ENCODE measurements around the gene ST3GAL2. TPM values are rescaled to one million over a fixed set of nuclear protein-coding genes. Genes with fewer than 3 reads are reported as not detected.
A peak's percentile ranks its signal among the peaks of the same experiment; 100 is the strongest.

Gene ST3GAL2
- total and polyA plus RNA-seq, 9 of the 15 experiments (the other 6 are each of a cell fraction or from before 2014, with no cell fraction given), result 1.5 to 108 (median 34.3) TPM

GRCh38 chr16:70430667-70431536 is 8.0 kb downstream of the ST3GAL2 start (continued):
- TF ChIP-seq, protein P1, sequence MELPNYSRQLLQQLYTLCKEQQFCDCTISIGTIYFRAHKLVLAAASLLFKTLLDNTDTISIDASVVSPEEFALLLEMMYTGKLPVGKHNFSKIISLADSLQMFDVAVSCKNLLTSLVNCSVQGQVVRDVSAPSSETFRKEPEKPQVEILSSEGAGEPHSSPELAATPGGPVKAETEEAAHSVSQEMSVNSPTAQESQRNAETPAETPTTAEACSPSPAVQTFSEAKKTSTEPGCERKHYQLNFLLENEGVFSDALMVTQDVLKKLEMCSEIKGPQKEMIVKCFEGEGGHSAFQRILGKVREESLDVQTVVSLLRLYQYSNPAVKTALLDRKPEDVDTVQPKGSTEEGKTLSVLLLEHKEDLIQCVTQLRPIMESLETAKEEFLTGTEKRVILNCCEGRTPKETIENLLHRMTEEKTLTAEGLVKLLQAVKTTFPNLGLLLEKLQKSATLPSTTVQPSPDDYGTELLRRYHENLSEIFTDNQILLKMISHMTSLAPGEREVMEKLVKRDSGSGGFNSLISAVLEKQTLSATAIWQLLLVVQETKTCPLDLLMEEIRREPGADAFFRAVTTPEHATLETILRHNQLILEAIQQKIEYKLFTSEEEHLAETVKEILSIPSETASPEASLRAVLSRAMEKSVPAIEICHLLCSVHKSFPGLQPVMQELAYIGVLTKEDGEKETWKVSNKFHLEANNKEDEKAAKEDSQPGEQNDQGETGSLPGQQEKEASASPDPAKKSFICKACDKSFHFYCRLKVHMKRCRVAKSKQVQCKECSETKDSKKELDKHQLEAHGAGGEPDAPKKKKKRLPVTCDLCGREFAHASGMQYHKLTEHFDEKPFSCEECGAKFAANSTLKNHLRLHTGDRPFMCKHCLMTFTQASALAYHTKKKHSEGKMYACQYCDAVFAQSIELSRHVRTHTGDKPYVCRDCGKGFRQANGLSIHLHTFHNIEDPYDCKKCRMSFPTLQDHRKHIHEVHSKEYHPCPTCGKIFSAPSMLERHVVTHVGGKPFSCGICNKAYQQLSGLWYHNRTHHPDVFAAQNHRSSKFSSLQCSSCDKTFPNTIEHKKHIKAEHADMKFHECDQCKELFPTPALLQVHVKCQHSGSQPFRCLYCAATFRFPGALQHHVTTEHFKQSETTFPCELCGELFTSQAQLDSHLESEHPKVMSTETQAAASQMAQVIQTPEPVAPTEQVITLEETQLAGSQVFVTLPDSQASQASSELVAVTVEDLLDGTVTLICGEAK (IDR thresholded peaks at IDR 0.05), result 0 out of 2 replicates have a peak, but pooled peaks have one; percentile 47
- TF ChIP-seq, protein P1 (CRISPR knock-in tag; IDR thresholded peaks at IDR 0.05), result no peak
- TF ChIP-seq, protein P2, sequence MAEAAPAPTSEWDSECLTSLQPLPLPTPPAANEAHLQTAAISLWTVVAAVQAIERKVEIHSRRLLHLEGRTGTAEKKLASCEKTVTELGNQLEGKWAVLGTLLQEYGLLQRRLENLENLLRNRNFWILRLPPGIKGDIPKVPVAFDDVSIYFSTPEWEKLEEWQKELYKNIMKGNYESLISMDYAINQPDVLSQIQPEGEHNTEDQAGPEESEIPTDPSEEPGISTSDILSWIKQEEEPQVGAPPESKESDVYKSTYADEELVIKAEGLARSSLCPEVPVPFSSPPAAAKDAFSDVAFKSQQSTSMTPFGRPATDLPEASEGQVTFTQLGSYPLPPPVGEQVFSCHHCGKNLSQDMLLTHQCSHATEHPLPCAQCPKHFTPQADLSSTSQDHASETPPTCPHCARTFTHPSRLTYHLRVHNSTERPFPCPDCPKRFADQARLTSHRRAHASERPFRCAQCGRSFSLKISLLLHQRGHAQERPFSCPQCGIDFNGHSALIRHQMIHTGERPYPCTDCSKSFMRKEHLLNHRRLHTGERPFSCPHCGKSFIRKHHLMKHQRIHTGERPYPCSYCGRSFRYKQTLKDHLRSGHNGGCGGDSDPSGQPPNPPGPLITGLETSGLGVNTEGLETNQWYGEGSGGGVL (CRISPR knock-in tag; IDR thresholded peaks at IDR 0.05), result no peak
- TF ChIP-seq ZNF134 (CRISPR knock-in tag; conservative IDR thresholded peaks at IDR 0.05) (0 out of 2 replicates have a peak, but pooled peaks have one; percentile 30), EP300 (IDR thresholded peaks at IDR 0.05; ENCODE audit: low read length) (peak; percentile 25; the same call in 1 of the 2 replicates), ZNF77 (CRISPR knock-in tag; IDR thresholded peaks at IDR 0.05) (no peak), NFXL1 (CRISPR knock-in tag; IDR thresholded peaks at IDR 0.05) (0 out of 2 replicates have a peak, but pooled peaks have one; percentile 34), PTTG1 (tag; IDR thresholded peaks at IDR 0.05; ENCODE audit: low read depth) (peak; percentile 42), PRPF4 (IDR thresholded peaks at IDR 0.05; ENCODE audit: insufficient read depth, low read depth, low read length, poor library complexity, severe bottlenecking) (no peak), POLR3G (IDR thresholded peaks at IDR 0.05; ENCODE audit: extremely low read depth, insufficient read length, insufficient replicate concordance) (no peak), PHF8 (IDR thresholded peaks at IDR 0.05; ENCODE audit: borderline replicate concordance, low read length) (peak; percentile 12; the same call in 1 of the 2 replicates), NR4A1 (CRISPR knock-in tag; IDR thresholded peaks at IDR 0.05) (no peak), NR4A1 (tag; IDR thresholded peaks at IDR 0.05) (peak; percentile 51; the same call in 1 of the 2 replicates)
- TF ChIP-seq, protein P3, sequence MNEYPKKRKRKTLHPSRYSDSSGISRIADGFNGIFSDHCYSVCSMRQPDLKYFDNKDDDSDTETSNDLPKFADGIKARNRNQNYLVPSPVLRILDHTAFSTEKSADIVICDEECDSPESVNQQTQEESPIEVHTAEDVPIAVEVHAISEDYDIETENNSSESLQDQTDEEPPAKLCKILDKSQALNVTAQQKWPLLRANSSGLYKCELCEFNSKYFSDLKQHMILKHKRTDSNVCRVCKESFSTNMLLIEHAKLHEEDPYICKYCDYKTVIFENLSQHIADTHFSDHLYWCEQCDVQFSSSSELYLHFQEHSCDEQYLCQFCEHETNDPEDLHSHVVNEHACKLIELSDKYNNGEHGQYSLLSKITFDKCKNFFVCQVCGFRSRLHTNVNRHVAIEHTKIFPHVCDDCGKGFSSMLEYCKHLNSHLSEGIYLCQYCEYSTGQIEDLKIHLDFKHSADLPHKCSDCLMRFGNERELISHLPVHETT (CRISPR knock-in tag; conservative IDR thresholded peaks at IDR 0.05 in 1 of 2, IDR thresholded peaks at IDR 0.05 in 1 of 2), result peak in 1 of 2 experiments; percentile 82; a peak in 2 of 4 replicates

Data from K562 (cell line).